GM21528 (cell line): ENCODE measurements around the gene TAF4B.
"Not testable (repeated sequence)": the region's sequence is repeated elsewhere in the genome, so short reads cannot be mapped to it uniquely, and the experiment has no call there.

Source experiments
- ATAC-seq: cut with Tn5 transposase; IDR thresholded peaks from one replicate; pipeline ENCODE4 v1.9.1; 2021; ENCODE audit warnings: mild to moderate bottlenecking, moderate library complexity; ENCODE audit not compliant: unreplicated experiment, low FRiP score

Gene TAF4B

DNA sequence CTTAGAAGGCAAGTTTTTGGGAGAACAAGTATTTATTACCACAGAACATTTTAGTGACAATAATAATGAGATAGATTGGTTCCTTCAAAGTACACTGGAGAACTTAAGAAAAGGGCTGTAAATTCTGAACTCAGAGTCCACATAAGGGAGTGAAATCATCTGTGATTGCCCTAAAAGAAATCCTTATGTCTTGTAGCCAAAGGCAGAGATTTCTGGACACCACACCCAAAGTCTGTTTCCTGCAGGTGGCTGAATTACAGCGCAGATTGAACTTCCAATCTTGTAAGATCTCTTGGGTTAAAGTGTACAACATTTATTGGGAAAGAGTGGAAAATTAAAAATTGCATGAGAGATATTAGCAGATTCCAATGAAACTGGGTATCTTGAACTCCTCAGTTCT, 143.8 kb downstream of the TAF4B start:
- ATAC-seq: no peak

GRCh38 chr18:26376105-26376504, 149.9 kb downstream of the TAF4B start:
- no peak for ATAC-seq

GRCh38 chr18:26378701-26379100, 152.5 kb downstream of the TAF4B start:
- no peak for ATAC-seq

GRCh38 chr18:26381555-26381954, 155.3 kb downstream of the TAF4B start:
- ATAC-seq: not testable (repeated sequence)

GRCh38 chr18:26383454-26384270, 157.4 kb downstream of the TAF4B start:
- ATAC-seq: peak; percentile 83

DNA sequence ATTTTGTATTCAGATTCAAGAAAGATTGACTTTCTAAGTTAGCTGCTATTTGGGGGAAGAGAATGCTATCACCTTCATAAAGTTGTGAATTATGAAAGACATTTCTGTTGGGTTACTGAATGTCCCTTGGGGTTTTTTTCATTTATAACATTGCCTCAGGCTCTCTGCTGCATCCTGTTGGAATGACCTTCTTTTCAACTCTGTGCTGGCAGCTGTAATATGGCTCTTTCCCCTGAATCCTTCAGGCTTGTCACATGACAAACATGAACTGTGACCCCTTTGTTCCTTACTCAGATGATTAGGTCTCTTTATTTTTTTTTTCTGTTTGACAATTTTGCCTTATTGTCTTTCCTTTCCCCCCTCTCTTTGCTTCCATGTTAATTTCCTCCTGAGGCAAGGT, 159.8 kb downstream of the TAF4B start:
- no peak for ATAC-seq

DNA sequence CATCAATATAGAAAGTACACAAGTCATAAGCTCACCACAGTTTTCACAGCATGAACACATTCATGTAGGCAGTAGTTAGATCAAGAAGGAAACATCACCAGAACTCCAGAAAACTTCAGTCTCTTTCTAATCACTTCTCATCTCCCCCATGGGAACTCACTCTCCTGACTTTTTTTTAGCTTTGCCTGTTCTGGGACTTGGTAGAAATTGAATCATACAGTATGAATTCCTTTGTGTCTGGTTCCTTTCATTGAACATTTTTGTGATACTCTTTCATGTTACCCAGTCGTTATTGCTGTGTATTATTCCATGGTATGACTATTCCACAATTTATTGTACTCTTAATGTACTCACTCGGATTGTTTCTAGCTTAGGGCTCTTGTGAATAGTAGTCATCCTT, 160.2 kb downstream of the TAF4B start:
- no peak for ATAC-seq

- ATAC-seq: no peak
Observed at GRCh38 chr18:26394047-26394654, 167.9 kb downstream of the TAF4B start.

DNA sequence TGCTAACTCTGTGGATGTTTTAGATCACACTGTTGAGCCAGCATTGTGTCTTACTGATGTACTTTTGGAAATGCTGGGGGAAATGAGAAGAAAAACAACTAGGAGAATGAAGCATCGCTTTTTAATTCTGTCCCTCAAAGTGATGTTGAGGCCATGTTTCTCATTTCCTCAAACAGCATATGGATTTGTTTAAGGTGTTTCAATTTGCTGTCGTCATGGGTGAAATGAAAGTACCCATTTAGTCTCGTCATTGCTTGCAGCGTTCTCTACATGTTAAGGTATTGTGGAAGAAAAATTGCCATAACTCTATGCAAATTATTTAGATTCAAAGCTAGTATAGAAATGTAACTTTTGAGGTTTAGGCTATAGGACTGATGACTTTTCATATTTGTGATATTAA, 170.8 kb downstream of the TAF4B start:
- no peak for ATAC-seq

DNA sequence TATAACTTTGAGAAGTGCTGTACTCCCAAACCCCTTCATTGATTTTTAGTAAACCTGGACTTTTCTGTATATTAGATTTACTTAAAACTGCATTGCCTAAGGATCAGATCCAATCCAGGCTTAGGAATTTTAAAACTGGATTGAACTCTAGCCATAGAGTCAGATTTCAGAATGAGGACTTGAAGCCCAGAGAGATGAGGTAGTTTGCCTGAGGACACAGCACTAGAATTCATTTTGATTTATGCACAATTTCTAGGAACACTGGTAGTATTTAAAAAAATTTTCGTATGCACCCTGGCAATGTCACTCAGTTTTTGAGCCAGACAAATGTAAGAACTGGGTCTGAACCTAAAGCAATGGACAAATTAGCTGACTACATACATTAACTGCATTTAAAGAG, 177.2 kb downstream of the TAF4B start:
- ATAC-seq: no peak

- peak; percentile 93 for ATAC-seq
Observed at GRCh38 chr18:26405190-26405801, 179.1 kb downstream of the TAF4B start.

DNA sequence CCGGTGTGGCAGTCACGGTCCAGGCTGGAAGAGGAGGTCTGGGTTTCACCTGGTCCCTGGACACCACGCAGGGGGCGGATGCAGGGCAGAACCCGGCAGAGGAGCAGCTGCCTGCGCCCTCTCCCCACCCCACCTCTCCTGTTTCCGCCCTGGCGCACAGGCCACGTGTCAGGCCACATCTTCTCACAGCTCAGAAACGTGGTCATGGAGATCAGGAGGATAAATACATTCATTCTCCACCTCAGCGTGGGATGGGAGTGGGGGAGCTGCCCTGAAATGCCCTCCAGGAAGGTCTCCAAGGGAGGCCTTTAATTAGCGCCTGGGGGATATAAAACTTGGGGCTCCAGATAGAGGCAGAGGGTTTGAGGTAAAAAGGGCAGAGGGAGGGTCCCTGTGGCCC, 180.1 kb downstream of the TAF4B start:
- no peak for ATAC-seq

- ATAC-seq: no peak
Observed at GRCh38 chr18:26406854-26407517, 180.7 kb downstream of the TAF4B start.

- ATAC-seq: no peak
Observed at GRCh38 chr18:26407736-26408601, 181.7 kb downstream of the TAF4B start.

- ATAC-seq: no peak
Observed at GRCh38 chr18:26409091-26409490, 182.8 kb downstream of the TAF4B start.

DNA sequence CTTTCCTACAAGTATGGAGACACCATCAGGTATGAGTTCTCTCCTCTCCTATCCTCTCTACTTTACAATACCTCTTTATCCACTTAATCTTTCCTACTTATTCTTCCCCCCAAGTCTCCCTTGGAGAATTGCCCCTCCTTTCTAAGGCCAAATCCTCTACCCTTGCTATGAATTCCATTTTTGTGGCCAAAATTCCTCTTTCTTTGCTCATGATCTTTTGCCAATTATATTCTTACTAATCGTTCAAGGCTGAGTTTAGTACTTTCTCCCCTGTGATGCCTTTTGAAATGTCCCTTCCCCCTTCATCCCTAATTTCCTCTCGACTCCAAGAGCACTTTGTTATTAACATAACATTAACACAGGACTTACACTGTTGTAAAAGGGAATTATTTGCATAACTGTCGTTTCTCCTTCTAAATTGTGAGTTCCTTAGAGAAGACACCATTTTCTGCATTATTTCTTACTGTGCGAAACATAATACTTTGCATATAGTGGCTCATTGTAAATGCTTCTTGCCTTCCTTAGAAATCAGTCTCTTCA, 188.7 kb downstream of the TAF4B start:
- ATAC-seq: no peak

GRCh38 chr18:26415631-26416030, 189.4 kb downstream of the TAF4B start:
- ATAC-seq: no peak

- no peak for ATAC-seq
Observed at GRCh38 chr18:26416652-26417150, 190.5 kb downstream of the TAF4B start.

DNA sequence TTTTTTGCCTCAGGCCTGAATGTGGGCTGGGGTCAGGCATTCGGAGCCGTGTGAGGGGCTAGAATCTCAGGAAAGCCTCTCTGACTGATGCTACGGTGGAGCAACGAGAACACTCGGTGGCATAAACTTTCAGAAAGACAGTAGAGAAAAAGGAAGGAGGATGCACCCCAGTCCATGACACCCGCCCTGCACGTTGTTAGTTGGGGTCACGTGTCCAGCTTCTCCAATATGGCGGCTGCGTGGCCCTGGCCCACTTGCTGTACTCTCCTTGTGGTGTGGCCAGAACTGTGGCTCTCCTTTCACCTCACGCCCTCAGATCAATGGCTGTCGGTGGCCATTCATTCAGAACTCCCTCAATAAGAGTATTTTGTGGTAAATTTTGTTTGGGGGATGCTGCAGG, 190.9 kb downstream of the TAF4B start:
- no peak for ATAC-seq

DNA sequence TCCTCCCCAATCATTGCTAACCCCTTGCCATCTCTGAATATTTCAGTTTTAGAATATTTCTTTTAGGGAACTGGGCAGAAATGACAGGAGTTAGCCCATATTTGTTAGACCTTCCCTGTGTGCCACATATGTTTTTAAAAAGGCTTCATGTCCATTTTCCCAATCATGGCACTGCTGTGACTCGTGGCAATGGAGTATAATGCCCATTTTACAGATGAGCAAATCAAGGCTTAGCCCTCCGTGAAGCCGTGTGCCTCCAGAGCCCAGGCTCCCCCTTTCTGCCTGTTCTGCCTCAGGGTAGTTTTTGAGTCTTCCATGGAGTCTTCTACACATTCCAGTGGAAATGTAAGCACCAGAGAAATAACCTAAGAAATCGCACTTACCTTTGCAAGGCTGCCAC, 192.0 kb downstream of the TAF4B start:
- ATAC-seq: no peak
